GM10847 (cell line): Measurements from ENCODE around the gene DNAJA3.

Source experiments
- POLR2A ChIP-seq: IDR thresholded peaks from 2 replicates; pipeline ENCODE4 v1.6.1; 2011; ENCODE audit not compliant: insufficient read length; ENCODE audit errors: extremely low read depth

DNAJA3 gene

DNA sequence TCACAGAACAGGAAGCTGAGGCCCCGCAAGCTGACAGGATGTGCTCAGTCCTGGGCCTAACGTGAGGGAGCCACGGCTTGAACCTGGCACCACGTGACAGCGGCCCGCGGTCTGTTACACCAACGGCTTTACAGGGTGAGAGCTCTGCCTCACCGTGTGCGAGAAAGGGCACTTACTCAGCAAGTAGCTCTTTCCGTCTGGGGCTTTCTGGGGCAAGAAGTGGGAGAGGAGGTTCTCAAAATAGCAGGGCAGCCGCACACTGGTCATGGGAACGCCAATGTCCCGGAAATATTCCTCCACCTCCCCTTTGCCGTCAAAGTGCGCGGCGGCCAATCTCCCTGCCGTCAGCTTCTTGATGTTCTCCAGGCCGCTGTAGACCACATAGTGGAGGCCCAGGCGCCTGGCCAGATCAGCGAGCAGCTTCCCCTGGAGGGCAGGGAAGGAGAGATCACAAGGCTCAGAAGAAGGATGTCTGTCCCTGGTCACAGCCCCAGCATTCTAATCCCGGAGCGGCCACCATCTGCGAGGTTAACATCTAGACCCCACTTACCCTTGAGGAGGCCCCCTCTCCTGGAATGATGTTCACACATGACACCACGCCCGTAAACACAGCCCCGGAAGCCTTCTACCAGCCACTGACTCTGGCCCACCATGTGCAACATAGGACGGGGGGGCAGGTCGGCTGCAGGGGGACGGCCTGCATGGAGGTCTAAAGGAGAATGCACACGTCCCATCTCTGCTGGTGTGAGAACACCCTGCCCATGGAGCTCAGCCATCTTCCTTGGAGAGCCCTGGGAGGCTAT, 40.5 kb downstream of the DNAJA3 start:
- no peak for TF ChIP-seq POLR2A

DNA sequence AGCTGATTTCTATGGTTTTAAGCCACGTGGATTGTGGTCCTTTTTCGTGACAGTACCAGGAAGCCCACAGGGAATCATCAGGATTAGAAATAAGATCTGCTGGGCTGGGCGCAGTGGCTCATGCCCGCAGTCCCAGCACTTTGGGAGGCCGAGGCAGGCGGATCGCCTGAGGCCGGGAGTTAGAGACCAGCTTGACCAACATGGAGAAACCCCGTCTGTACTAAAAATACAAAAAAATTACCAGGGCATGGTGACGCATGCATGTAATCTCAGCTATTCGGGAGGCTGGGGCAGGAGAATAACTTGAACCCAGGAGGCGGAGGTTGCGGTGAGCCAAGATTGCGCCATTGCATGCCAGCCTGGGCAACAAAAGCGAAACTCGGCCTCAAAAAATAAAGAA, 42.2 kb downstream of the DNAJA3 start:
- TF ChIP-seq POLR2A, result no peak

DNA sequence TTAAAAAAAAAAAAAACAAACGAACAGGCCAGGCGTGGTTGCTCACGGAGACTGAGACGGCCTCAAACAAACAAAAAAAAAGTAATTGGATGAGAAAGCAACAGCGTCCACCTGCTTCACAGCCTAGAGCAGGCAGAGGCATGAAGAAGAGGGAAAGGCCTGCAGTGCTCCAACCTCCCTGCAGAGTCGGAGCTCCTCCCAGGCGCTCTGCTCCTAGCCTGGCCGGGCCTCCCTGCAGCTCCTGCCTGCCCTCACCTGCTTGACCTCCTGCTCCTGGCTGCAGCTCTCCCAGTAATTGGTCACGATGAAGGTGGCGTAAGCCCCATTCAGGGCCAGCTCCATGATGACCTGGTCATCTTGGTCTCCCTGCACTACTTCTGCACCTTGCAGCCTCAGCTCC, 43.3 kb downstream of the DNAJA3 start:
- TF ChIP-seq POLR2A, result no peak

DNA sequence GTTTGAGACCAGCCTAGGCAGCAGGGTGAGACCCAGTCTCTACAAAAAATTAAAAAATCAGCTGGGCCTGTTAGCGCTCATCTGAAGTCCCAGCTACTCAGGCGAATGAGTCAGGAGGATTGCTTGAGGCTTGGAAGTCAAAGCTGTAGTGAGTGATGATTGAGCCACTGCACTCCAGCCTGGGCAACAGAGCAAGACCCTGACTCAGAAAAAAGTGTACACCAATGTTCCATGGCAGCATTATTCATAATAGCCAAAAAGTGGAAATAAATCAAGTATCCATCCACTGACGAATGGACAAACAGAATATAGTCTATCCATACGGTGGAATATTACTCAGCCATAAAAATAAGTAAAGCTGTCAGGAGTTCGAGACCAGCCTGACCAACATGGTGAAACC, 46.2 kb downstream of the DNAJA3 start:
- no peak for TF ChIP-seq POLR2A

DNA sequence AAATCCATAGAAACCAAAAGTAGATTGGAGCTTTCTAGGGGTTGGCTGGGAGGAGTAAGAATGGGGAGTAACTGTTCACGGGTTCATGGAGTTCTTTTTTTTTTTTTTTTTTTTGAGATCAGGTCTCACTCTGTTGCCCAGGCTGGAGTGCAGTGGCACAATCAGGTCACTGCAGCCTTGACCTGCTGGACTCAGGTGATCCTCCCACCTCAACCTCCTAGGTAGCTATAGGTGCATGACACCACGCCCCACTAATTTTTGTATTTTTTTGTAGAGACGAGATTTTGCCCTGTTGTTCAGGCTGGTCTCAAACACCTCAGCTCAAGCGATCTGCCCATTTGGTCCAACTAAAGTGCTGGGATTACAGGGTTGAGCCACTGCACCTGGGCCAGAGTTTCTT, 47.2 kb downstream of the DNAJA3 start:
- no peak for TF ChIP-seq POLR2A

DNA sequence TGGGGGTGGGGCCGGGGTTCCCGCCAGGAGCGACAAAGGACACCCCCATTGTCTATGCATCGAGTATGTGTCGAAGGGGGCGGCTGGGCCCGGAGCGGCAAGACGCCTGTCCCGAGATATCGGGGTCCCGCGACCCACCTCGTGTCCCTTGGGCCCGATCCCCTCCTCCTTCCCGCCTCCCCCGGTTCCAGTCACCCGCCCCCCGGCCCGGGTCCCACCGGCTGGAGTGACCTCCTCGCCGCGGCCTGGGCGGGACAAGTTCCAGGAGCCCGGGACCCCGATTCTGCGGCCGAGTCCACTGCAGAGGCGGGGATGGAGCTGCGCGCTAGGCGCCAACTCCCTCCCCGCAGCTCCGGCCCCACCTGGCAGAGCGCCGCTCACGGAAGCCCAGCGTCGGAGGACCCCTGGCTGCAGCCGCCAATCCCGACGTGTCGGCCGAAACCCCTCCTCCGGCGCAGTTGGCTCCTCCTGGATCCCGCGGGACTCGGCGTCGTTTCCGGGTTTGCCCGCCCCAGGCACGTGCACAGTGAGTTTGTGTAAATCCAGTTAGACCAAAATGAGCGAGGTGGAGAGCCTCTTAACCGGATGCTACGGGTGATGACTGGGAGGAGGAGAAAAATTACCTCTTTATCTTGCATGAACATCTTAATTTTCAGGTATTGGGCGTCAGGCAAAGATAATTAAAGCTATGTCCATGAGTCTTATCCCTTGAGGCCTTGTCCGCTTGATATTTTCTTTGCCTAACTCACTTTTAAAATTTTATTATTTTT, 48.7 kb downstream of the DNAJA3 start, which contains the start of gene NMRAL1:
TSS of gene NMRAL1 (minus strand) at position 434 of the 770 bp plus-strand sequence. CDS start 493 bp downstream, outside the sequence.
- peak; percentile 78 for TF ChIP-seq POLR2A

DNA sequence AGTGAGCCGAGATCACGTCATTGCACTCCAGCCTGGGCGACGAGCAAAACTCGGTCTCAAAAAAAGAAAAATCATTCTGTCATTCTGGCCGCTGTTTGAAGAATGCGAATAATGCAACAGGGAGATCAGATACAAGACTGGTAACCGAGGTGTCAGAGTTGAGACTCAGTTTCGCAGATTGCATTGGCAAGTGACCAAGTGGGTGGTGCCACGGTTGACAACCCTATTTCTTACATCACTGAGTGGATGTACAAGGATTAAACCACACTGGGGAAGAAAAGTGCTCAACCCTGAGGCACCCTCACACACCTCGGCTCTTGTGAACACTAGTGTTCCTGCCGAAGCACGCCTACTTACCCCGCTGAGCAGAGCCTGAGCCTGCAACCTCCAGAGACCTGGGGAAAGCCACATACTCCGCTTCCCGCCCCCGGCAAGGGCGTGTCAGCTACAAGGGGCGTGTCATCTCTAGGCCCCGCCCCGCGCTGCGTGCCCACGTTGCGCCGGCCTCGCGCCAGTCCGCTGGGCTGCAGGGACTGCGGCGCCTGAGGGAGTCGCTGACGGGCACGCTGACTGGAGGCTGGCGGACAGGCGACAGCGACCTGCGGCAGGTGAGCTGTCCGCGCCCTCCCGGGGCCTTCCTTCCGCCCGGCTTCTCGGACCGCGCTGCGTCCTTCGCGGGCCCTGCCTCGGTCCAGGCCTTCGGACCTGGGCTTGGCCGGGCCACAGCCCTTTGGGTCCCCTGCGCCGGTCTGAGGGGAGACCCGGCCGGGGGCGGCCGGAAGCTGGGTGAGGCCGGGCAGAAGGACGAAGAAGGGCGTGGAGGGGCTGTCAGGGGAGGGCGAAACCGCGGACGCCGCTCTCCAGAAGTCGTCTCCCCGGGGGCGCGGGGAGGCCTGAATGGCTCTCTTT, 50.5 kb downstream of the DNAJA3 start, which contains the start of gene HMOX2:
TSS of gene HMOX2 (plus strand) at position 519 of the 909 bp plus-strand sequence. CDS start 29,127 bp downstream, outside the sequence.
- peak; percentile 95 for TF ChIP-seq POLR2A

DNA sequence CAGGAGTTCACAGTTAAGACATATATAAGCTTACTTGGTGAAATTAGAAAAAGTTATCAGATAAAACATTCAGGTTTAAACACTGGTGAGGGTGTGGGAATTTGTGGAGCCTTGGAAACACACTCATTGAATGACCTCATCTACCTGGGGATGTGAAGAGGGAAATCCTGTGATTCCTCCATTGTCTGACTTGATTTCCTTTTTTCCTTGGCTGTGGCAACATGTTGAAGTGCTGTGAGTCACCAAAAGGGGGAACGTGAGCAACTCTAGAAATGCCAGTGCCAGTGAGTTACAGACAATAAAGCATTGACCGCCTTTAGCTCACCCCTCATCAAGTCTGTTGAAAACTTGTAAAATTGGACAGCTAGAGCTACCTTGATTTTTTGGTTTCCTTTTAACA, 52.3 kb downstream of the DNAJA3 start:
- no peak for TF ChIP-seq POLR2A

DNA sequence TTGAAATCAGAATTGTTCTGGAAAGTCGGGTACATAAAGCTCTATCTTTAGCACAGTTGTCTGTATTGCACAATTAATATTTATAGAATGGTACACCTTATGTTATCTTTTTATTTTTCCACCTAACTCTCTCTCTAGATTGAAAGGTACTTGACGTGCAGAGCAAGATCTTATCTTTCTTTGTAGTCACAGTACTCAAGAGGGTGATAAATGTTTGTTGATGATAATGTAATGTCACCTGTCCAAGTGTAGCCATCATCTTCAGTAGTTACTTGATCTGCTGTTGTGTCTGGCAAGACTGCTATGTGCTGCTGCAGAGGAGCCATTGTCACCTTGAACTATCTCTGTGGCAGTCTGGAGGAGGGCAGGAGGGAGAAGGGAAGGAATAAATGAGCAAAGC, 55.9 kb downstream of the DNAJA3 start:
- no peak for TF ChIP-seq POLR2A

DNA sequence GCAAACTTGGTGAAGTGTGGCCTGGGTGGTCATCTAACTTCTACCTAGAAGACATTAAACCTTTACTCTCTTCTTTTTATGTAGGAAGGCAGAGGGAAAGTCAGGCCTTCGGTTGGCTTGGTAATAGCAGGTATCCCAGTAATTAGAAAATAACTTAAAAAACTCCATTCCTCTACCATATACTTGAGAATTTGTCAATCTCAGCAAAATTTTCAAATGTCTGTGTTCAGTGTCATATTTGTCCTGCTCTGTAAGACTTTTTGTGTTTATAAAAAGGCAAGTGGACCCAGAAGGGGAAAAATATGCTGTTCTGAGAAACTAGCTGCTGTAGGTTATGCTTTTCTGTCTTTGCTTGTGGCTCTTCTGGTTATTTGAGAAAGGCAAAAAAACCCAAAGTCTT, 56.3 kb downstream of the DNAJA3 start:
- no peak for TF ChIP-seq POLR2A

DNA sequence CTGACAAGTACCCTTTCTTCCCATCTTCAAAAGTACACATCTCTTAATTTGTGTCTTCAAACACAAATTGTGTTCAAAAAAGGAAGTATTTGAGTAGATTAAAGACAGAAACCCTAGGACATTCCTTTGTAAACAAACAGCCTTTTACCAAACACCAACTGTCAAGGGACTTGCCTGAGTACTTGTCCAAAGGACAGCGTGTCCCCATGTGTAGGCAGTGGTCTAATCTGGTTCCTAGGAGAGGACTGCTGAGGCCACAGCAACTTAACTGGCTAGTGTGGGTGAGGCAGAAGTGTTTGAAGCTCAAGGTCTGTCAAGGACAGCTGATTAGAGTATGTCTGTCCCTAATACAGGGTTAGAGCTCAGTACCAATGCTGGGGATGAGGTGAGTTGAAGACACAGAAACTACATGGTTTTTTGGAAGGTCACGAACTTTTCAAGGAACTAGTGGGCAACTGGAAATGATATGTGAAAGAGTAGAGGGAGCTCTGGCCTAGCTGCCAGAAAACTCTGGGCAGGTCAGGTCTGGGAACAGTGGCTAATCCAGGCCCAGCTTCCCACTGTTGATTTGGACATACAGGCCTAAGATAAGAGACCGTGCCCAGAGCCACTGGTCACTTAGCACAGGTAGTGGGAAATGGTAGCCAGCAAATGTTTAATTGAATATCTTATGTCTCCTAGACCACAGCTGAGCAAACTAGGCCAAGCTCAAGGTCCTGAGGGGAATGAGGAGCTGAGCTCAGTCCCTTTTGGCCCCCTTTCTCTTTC, 60.6 kb downstream of the DNAJA3 start:
- no peak for TF ChIP-seq POLR2A

DNA sequence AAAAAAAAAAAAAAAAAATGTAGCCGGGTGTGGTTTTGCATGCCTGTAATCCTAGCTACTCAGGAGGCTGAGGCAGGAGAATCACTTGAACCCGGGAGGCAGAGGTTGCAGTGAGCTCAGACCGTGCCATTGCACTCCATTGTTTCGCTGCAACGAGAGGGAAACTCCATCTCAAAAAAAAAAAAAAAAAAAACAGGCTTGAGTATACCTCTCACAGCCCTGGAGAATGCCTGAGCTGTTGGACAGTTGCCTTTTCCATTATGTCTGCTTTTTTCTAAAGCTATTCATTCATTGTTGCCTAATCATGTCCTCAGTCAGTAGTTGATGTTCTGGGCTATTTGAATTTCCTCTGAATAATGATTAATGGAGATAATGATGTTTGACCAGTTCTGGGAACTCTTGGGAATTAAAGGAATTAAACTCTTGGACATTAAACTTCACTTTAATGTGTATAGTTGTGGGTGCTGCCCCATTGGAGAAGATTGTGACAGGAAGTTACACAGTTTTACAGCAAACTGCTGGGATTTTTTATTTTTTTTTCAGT, 62.4 kb downstream of the DNAJA3 start:
- TF ChIP-seq POLR2A, result no peak

DNA sequence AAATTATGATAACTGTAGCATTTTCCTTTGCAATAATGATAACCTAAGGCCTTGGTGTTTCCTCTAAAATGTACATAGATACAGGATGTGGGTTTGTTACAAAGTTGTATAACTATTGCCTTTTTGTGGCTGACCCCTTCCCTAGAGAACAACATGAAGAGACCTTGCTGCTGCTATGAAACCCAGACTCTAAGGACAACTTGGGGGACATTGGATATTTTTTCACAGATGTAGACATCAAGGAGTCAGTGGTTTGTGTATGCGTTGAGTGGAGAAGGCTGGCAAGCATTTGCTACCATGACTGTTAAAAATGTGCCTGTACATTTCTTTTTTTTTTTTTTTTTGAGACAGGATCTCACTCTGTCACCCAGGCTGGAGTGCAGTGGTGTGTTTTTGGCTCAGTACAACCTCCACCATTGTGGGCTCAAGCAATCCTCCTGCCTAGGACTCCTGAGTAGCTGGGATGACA, 62.9 kb downstream of the DNAJA3 start:
- TF ChIP-seq POLR2A, result no peak

DNA sequence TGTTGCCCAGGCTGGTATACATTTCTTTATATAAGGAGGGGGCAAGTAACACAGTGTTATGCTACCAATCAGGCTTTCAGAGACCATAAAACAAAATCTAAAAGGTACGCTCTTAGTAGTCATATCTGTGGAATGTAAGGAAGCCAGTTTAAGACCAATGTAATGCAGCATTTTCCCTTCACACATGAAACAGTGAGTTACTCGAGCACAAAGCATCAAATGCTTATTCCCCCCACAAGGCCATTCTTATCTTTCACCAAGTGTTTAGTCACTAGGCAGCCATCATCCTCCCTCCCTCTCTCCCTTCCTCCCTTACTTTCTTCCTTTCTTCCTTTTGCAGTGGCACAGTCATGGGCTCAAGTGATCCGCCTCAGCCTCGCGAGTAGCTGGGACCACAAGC, 63.4 kb downstream of the DNAJA3 start:
- no peak for TF ChIP-seq POLR2A
